ENCODE data around the gene C1QTNF12.
A peak's percentile ranks its signal among the peaks of the same experiment; 100 is the strongest.

Gene C1QTNF12

GRCh38 chr1:1281533-1282321, 35.2 kb upstream of the C1QTNF12 start:
- no peak for DNase-seq

GRCh38 chr1:1280782-1281481, 34.4 kb upstream of the C1QTNF12 start:
- no peak for DNase-seq

DNA sequence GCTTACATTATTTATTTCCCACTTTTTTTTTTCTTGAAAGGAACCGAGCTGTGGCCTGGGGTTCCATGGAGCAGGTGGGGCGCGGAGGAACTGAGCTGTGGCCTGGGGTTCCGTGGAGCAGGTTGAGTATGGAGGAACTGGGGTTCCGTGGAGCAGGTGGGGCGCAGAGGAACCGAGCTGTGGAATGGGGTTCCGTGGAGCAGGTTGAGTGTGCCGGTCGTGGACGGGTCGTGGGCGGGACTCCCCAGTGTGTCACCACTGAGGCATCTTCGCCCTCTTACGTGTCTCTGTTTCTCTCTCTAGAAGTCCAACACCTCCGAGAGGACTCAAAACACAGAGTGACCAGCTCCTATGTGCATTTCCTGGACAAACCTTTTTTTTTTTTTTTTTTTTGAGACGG, 32.5 kb upstream of the C1QTNF12 start:
- DNase-seq = no peak

- no peak for DNase-seq
Observed at GRCh38 chr1:1278620-1279019, 32.1 kb upstream of the C1QTNF12 start.

GRCh38 chr1:1275836-1276235, 29.3 kb upstream of the C1QTNF12 start:
- no peak for DNase-seq

GRCh38 chr1:1274931-1275431, 28.5 kb upstream of the C1QTNF12 start:
- no peak for DNase-seq

DNA sequence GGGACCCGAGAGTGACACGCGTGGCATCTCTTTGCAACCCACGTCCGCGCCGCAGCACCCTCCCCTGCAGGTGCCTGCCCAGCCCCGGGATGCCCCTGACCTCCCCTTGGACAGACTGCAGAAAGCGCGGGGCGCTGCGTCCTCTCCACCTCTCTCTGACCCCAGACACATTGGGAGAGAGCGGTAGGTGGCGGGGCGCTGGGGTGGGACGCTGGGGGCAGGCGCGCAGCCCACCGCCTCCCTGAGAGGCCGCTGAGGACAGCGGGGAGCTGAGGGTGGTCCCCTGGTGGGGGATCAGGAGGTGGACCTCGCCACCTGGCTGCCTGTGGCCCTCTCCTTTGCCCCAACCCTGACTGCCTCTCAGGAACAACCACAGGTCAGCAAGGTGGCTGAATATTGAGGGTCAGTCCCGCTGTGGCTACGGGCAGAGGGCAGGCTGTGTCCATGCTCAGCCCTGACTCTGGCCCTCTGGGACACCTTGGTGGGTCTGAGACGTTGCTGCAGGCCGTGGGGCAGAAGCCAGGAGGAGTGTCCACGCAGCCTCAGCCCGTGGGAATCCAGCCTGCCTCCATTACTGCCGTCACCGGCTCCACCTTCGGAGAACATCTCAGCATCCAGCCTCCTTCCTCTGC, 27.9 kb upstream of the C1QTNF12 start:
- DNase-seq = no peak

DNA sequence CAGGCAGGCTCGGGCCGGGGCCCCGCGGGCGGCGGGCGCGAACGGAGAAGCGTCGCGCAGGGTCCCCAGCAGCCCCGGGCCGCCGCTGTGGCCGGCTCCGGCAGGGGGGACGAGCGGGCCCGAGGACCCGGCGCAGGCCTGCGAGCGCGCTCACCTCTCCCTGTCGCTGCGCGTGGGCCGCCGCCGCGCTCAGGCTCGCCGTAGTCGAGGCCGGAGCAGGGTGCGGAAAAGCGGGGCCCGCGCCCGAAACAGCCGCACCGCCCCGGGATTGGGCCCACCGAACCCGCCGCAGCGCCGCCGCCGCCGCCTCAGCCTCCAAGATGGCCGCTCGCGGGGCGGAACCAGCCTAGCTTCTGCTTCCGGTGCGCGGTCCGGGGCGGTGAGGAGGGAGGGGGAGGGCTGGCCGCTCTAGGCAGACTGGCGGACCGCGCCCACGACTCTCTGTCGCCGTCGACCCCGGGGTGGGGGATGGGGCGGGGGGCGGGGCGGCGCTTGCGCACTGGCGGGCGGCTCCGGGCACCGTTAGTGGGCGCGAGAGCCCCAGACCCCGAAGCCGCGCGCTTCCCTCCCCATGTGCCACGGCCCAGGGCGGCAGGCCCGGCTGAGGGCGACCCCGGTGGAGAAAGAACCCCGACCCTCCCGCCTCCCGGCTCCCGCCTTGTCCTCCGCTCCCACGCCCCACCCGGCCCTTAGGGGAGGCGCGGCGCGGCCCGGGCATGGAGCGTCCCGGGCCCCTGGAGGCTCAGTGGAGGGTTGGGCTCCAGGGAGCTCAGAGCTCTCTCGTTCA, 27.2 kb upstream of the C1QTNF12 start, which contains the start of gene UBE2J2:
Gene UBE2J2 (minus strand): TSS at position 343 of the 787 bp plus-strand sequence. CDS start 5,862 bp downstream, outside the sequence.
- DNase-seq = peak; percentile 89 to 92

- no peak for DNase-seq
Observed at GRCh38 chr1:1273209-1273511, 26.6 kb upstream of the C1QTNF12 start.

DNA sequence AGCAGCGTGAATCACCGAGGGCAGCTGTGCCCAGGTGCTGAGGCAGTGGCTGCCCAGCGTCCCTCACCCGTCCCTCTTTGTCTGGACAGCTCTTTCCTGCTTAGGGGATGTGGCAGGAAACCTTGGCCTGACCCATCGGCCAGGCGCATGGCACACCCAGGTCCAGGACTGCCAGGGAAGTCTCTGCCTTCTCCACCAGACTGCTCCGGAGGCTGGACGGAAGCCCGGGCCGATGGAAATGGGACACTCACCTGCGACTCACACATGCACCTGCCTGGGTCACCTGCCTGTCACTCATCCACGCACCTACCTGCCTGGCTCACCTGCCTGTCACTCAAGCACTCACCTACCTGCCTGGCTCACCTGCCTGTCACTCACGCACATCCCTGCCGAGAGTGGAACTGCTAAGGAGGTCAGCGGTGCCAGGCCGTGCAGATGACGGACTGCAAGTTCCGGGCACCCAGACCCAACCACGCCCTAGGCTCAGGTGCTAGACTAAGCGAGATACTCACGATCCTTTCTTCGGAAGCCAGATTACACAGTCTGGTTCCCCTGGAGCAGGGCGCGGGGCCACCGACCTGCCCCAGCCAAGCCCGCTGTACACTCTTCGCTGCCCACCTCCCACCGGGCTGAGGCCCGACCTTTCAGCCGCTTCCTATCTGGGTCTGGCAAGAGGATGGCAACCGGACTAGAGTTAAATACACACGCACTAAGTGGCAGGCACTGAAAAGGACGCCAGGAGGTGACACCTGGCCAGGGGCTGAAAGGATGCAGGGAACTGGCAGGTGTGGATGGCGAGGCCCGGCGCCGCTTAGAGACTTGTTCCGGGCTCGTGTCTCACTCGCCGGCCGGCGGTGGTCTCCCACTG, 26.1 kb upstream of the C1QTNF12 start:
- DNase-seq = no peak

- no peak for DNase-seq
Observed at GRCh38 chr1:1270813-1271212, 24.3 kb upstream of the C1QTNF12 start.

DNA sequence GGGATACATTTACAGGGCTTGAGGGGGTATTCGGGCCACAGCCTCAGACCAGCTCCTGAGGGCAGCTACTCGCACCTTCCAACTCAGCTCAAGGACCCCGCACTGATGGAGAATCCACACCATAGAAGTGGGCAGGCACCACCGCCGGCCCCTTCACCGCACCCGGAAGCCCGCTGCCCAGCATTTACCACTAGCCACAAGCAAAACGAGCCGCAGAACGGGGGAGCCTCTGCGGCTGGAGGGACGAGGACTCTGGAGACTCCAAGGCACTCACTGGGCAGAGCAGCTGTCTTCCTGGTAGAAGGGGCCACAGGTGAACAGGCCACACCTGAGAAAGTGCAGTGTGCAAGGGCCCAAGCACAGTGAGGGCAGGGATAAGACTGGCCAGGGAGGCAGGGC, 21.8 kb upstream of the C1QTNF12 start:
- no peak for DNase-seq

DNA sequence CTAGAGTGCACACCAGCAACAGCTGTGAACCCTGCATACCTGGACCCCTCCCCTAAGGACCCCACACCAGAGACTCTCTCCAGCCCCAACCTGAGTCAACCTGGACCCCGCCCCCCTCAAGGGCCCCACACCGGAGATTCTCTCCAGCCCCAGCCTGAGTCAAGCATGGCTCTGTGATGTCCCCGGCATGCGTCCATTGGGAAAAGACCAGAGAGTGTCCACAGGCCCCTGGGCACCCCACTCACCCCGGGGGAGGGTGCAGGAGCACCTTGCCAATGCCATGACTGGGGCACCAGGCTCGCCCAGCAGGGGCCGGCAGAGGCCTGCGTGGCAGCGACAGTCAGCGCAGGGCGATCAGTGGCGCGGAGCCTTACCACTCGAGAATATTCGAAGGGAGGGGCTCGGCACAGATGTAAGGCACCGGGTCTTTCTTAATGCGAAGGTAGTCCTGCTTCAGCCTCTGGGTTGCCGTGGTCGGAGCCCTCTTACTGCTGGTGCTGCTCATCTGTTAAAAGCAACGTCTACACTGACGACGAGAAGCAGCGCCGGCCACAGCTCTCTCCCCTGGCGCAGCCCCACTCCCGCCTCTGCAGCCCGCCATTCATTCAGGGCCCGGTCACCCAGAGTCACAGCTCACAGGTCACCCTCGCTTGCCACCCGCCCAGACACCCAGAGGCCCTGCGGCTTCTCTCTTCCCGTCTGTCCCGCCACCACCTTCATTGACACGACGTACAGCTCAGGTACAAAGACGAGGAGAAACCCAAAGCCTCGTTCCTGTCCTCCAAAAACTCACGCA, 21.2 kb upstream of the C1QTNF12 start:
- no peak for DNase-seq

- no peak for DNase-seq
Observed at GRCh38 chr1:1264868-1265272, 18.3 kb upstream of the C1QTNF12 start.

GRCh38 chr1:1264026-1264425, 17.5 kb upstream of the C1QTNF12 start:
- no peak for DNase-seq

- DNase-seq = no peak
Observed at GRCh38 chr1:1262758-1263157, 16.2 kb upstream of the C1QTNF12 start.

DNA sequence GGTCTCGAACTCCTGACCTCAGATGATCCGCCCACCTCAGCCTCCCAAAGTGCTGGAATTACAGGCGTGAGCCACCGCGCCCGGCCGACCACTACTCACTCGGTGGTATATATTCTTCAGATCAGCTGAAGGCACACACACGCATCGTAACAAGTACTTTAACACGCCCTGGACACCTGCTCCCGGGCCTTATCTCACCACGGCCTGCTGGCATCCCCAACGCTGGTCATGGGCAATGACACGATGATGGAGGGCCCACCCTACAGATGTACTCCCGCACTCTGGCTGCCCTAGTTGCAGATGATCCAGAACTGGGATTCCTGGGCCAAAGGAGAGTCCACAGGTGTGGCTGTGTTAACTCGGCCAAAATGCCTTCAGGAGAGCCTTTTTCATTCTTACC, 15.5 kb upstream of the C1QTNF12 start:
- DNase-seq = no peak

- DNase-seq = no peak
Observed at GRCh38 chr1:1260843-1261560, 14.5 kb upstream of the C1QTNF12 start.

DNA sequence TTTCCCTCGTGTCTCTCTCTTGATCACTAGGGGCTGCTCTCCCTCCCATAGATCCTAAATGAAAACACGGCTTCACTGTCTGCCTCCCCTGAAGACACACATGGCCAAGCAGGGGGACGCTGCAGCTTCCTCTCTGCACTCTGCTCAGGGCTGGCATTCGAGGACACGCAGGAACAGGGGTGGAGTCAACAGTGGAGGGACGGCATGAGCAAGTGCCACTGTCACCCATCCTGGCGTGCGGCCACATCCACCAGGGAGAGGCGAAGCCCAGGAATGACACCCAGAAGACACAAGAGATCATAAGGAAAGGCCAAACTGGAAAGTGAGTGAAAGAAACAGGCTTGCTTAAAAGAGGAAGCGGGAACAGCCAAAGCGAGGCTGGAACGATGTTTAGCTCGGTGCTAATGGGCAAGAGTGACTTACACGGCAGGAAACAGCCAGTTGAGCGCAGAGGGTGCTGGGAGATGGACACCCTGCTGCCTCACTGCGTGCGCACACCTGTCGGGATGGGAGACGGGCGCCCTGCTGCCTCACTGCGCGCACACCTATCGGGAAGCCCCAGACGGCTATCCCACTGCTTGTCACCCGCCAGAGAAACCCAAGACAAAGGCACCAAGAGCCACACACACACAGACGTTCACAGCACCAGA, 13.6 kb upstream of the C1QTNF12 start:
- no peak for DNase-seq

- DNase-seq = no peak
Observed at GRCh38 chr1:1259540-1259939, 13.0 kb upstream of the C1QTNF12 start.

Measured in hippocampal formation (tissue), 2 donors.